ENCODE results near the gene EML4. TPM values are rescaled to one million over a fixed set of nuclear protein-coding genes. Genes with fewer than 3 reads are reported as not detected.

EML4 gene
- total RNA-seq, 1 donor from 2014 or later = 167 TPM

DNA sequence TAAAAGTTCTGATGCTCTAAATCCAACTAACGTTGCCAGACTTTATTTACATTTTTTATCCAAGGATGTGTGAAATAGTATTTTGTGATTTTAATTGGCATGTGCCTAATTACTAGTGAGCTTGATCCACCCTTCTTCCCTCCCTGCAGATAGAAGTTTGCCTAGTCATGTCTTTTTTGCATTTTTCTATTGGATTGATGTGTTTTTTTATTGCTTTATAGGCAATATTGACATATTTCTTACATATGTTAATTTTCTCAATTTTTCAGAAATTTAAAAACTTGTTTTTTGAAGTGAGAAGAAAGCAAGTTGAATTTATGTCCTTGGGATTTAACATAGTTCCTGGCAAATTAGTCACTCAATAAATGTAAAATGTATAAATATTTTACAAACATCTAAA is 56.4 kb downstream of the EML4 start:
- peaks cover 7% of the 10 kb centered on the region for H3F3A ChIP-seq (ENCODE audit: low read depth)
- Mint-ChIP-seq H3K36me3 (peaks cover 3% of the 10 kb centered on the region), H3K4me1 (peaks cover 3% of the 10 kb centered on the region), H3K4me3 (no peak overlapping the region), H3K27me3 (ENCODE audit: insufficient read depth, low read depth) (peaks cover 3% of the 10 kb centered on the region), H3K9me3 (no peaks in the 10 kb centered on the region), H3K27ac (no peak overlapping the region)
- H4K20me1 ChIP-seq (ENCODE audit: low read depth) = peaks cover 73% of the 10 kb centered on the region
- H3K4me1 ChIP-seq = no peaks in the 10 kb centered on the region
- H3K4me3 ChIP-seq = no peak overlapping the region
- H3K27me3 ChIP-seq = no peaks in the 10 kb centered on the region
- no peaks in the 10 kb centered on the region for H3K36me3 ChIP-seq
- no peak overlapping the region for H2AFZ ChIP-seq (replicated peaks)
- H3K4me2 ChIP-seq = no peak overlapping the region
- peaks cover 5% of the 10 kb centered on the region for H3K9me3 ChIP-seq (ENCODE audit: low read depth)
- TF ChIP-seq EZH2 (IDR thresholded peaks at IDR 0.05) = no peak
- TF ChIP-seq EZH2phosphoT487 (IDR thresholded peaks at IDR 0.05) = no peak
- no peak for TF ChIP-seq CTCF (IDR thresholded peaks at IDR 0.05)
- H3K27ac ChIP-seq = no peak overlapping the region
- no peak for DNase-seq (ENCODE audit: low spot score)
- H3K9ac ChIP-seq = no peak overlapping the region
- peaks cover 98% of the 10 kb centered on the region for H3K79me2 ChIP-seq (ENCODE audit: low read depth)

DNA sequence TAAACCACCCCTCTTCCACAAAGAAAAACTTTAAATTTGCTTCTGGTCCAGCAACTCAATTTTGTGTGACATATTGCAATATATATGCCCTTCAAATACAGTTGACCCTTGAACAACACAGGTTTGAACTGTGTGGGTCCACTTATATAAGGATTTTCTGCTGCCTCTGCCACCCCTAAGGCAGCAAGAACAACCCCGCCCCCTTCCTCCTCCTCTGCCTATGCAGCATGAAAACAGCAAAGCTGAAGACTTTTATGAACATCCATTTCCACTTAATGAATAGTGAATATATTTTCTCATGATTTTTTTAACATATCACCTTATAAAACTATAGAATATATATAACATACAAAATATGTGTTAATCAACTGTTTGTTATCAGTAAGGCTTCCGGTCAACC is 58.3 kb downstream of the EML4 start:
- peaks cover 99% of the 10 kb centered on the region for H3K79me2 ChIP-seq (ENCODE audit: low read depth)

DNA sequence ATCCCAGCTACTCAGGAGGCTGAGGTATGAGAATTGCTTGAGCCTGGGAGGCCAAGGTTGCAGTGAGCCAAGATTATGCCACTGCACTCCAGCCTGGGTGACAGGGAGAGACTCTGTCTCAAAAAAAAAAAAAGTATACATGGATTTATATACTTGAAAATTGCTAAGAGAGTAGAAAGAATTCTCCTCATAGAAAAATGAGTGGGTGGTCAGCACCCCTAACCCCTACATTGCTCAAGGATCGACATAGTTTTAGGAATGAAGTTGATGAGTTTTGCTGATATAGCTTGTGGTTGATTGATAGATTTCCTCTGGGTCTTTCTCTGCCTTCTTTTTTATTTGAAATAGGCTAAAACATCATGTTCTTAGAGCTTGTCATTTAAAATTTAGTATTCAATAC is 58.9 kb downstream of the EML4 start:
- H3K4me1 Mint-ChIP-seq = peaks cover 14% of the 10 kb centered on the region
- Histone ChIP-seq H3K9ac (no peak overlapping the region), H3K79me2 (ENCODE audit: low read depth) (peaks cover 99% of the 10 kb centered on the region), H3F3A (ENCODE audit: low read depth) (peaks cover 5% of the 10 kb centered on the region), H3K4me1 (no peaks in the 10 kb centered on the region), H3K4me3 (no peak overlapping the region), H3K9me3 (ENCODE audit: low read depth) (no peaks in the 10 kb centered on the region), H3K36me3 (no peaks in the 10 kb centered on the region), H3K4me2 (no peak overlapping the region), H2AFZ (replicated peaks) (no peak overlapping the region), H4K20me1 (ENCODE audit: low read depth) (peaks cover 79% of the 10 kb centered on the region), H3K27me3 (no peaks in the 10 kb centered on the region), H3K27ac (no peak overlapping the region)
- H3K4me3 Mint-ChIP-seq = no peak overlapping the region
- H3K36me3 Mint-ChIP-seq = peaks cover under 1% of the 10 kb centered on the region
- DNase-seq (ENCODE audit: low spot score) = no peak
- TF ChIP-seq EZH2phosphoT487 (IDR thresholded peaks at IDR 0.05) (no peak), EZH2 (IDR thresholded peaks at IDR 0.05) (no peak), CTCF (IDR thresholded peaks at IDR 0.05) (no peak)
- H3K27ac Mint-ChIP-seq = no peak overlapping the region
- peaks cover 3% of the 10 kb centered on the region for H3K27me3 Mint-ChIP-seq (ENCODE audit: insufficient read depth, low read depth)
- no peaks in the 10 kb centered on the region for H3K9me3 Mint-ChIP-seq

More for the DNA sequence above, 58.3 kb downstream of the EML4 start:
- no peak overlapping the region for H3K4me3 ChIP-seq
- peaks cover 5% of the 10 kb centered on the region for H3F3A ChIP-seq (ENCODE audit: low read depth)
- no peaks in the 10 kb centered on the region for H3K36me3 ChIP-seq
- no peaks in the 10 kb centered on the region for H3K4me1 ChIP-seq
- peaks cover 14% of the 10 kb centered on the region for H3K4me1 Mint-ChIP-seq
- H3K27me3 Mint-ChIP-seq (ENCODE audit: insufficient read depth, low read depth) = peaks cover 3% of the 10 kb centered on the region
- no peak overlapping the region for H3K9ac ChIP-seq
- H4K20me1 ChIP-seq (ENCODE audit: low read depth) = peaks cover 79% of the 10 kb centered on the region
- no peaks in the 10 kb centered on the region for H3K9me3 Mint-ChIP-seq
- H3K36me3 Mint-ChIP-seq = peaks cover 3% of the 10 kb centered on the region
- H3K4me2 ChIP-seq = no peak overlapping the region
- H3K4me3 Mint-ChIP-seq = no peak overlapping the region
- H3K27me3 ChIP-seq = no peaks in the 10 kb centered on the region
- H3K27ac ChIP-seq = no peak overlapping the region
- H3K27ac Mint-ChIP-seq = no peak overlapping the region
- no peak for DNase-seq (ENCODE audit: low spot score)
- H3K9me3 ChIP-seq (ENCODE audit: low read depth) = peaks cover 1% of the 10 kb centered on the region
- TF ChIP-seq EZH2 (IDR thresholded peaks at IDR 0.05) = no peak
- no peak for TF ChIP-seq CTCF (IDR thresholded peaks at IDR 0.05)
- TF ChIP-seq EZH2phosphoT487 (IDR thresholded peaks at IDR 0.05) = no peak
- no peak overlapping the region for H2AFZ ChIP-seq (replicated peaks)

Measured in neural progenitor cell (in vitro differentiated cells).